ENCODE measurements around the gene TASL.

DNA sequence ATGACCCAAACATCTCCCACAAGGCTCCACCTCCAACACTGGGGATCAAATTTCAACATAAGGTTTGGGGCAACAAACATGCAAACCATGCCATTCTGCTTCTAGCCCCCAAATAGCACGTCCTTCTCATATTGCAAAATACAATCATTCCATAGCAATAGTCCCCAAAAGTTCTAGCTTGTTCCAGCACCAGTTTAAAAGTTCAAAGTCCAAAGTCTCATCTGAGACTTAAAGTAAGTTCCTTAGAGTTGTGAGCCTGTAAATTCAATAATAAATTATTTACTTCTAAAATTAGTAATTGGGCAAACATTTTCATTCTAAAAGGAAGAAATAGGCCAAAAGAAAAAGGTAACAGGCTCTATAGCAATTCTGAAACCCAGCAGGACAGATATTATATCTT is 8.9 kb upstream of the TASL start:
- TF ChIP-seq CTCF (IDR thresholded peaks at IDR 0.05) (no peak), POLR2AphosphoS5 (IDR thresholded peaks at IDR 0.05) (no peak), EP300 (IDR thresholded peaks at IDR 0.05; ENCODE audit: low read depth) (no peak), POLR2A (IDR thresholded peaks at IDR 0.05) (no peak)

All from transverse colon (tissue), 4 donors.